ENCODE data around the gene POU2AF1.

Gene POU2AF1

DNA sequence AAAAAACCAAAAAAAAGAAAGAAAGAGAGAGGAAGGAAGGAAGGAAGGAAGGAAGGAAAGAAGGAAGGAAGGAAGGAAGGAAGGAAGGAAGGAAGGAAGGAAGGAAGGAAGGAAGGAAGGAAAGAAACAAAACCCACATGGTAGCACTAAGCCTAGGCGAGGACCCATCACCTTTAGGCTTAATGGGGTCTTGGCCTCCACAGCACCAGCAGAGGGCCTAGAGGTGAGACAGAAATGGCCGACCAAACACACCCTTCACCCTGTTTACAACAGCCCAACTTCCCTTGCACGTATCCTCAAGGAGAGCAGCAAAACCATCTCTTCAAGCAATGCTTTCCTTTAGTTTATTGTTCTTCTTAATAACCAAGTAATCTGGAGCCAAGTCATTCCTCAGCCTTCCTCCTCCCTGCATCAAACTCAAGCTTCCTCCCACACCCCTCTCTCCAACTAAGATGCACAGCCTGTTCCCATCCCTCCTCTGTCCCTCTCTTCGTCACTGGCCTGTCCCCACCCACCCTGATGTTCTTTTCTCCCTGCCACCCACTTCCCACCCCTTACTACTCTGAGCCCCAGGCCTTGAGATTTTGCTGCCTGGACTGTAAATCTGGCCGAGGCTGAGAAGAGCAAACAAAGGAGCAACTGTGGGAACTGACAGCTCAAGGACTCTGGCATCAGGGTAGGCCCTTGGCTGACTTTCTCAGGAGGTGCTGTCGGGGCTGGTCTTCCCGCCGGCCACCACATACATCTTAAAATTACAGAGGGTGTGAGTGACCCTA is 26.0 kb downstream of the POU2AF1 start:
- DNase-seq (ENCODE audit: extremely low spot score, insufficient read length, low read depth) (no peak), FAIRE-seq (no peak)

DNA sequence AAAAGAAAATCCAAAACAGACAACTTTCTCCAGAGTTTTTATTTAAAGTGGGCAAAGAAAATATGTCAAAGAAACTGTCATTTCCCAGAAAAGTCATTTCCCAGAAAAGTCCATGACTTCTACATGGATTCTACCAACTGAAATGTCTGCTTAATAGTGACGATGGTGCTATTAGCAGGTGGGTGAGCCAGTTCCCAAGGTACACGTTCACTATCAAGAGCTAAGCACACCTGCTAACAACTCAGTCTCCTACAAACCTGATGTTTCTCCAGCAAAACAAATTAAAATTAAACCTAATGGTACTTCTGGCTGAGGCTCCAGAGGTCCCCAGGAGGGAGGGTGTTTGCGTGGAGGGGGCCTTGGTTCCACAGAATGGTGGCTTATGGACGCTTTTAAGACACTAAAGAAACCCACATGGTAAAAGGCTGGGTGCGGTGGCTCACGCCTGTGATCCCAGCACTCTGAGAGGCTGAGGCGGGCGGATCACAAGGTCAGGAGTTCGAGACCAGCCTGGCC is 26.8 kb downstream of the POU2AF1 start:
- DNase-seq (ENCODE audit: extremely low spot score, insufficient read length, low read depth) (no peak), FAIRE-seq (no peak)

DNA sequence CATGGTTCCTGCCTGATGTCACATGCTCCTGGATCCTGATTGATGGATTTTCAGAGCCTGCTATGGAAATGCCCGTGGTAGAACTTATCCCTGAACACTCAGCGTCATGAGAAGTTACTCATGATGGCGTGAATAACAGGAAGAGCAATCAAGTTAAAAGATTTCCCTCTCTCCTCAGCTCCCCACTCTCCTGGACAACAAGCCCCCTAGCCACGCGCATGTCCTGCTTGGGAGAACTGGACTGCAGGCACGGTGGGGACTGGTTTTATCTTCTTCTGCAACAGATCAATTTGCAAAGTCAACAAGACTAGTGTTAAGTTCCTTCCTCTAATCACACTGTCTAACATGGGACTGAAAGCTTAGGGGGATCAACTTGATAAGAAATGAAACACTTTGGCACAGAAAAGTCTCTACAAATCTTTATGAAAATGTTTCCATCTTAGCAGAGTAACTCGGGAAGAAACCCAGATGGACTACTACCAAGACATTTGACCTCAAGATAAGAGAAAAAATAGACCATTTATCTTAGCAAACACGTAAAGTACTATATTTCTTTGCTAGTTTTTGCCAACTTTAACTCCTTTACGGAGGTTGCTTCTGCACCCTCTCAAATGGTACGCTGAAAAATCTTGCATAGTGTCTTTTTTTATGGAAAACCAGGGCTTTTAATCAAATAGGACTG is 27.6 kb downstream of the POU2AF1 start:
- DNase-seq (ENCODE audit: extremely low spot score, insufficient read length, low read depth) (no peak), FAIRE-seq (no peak)

DNA sequence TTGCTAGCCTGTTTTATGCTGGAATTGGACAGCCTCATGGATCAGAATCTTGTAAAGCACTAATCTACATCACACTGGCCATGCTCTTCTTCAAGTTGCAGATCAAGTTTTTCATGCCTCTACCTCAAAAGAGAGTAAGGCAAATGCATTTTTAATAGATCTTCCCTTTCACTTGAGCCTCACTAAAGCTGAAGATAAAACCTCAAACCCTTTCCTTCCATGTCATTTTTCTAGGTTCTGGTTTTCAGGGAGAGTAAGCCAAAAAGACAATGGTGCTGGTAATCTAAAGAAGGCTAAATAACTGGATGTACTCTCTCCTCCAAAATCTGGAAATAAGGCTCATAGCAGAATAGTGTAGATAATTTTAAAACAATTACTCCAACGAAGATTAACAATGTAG is 28.3 kb downstream of the POU2AF1 start:
- no peak for DNase-seq (ENCODE audit: extremely low spot score, insufficient read length, low read depth)
- no peak for FAIRE-seq

GRCh38 chr11:111349191-111349695 is 29.8 kb downstream of the POU2AF1 start:
- no peak for DNase-seq (ENCODE audit: extremely low spot score, insufficient read length, low read depth)
- FAIRE-seq, result peak; percentile 62

DNA sequence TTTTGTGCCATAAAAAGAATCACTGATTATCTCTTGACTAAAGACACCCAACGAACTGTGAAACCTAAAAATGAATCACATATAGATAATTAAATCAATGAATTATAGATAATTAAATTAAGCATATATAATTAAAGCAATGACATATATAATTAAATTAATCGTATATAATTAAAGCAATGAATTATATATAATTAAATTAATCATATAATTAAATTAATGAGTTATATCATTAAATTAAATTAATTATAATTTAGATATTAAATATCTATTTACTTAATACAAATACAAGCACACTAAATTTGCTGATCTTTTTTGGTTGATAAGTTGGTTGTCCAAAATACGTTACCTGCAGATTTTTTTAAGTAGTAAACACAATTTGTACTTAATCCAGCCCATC is 30.9 kb downstream of the POU2AF1 start:
- DNase-seq (ENCODE audit: extremely low spot score, insufficient read length, low read depth) (no peak), FAIRE-seq (no peak)

GRCh38 chr11:111347723-111348115 is 31.4 kb downstream of the POU2AF1 start:
- no peak for FAIRE-seq
- no peak for DNase-seq (ENCODE audit: extremely low spot score, insufficient read length, low read depth)

- DNase-seq (ENCODE audit: extremely low spot score, insufficient read length, low read depth) (no peak), FAIRE-seq (no peak)
These were observed 31.9 kb downstream of the POU2AF1 start for GRCh38 chr11:111347002-111347722.

DNA sequence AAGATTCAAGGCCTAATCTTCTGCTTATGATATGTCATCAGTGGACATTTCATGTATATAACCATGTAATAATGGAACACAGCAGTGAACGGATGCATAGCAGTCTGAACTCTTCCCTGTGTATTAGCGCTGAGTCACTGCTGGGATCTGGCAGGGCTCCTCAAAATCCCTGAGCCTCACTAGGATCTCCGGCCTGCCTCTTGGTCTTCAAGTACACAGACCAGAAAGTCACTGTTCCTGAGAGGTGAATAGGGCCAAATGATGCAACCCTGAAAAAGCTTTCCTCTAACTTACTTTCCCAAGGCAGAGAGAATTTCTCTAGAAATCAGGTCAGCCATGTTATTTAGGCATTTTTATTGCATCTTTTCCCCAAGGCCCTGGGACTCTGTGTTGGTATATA is 35.0 kb downstream of the POU2AF1 start:
- DNase-seq (ENCODE audit: extremely low spot score, insufficient read length, low read depth) (no peak), FAIRE-seq (peak; percentile 56)

DNA sequence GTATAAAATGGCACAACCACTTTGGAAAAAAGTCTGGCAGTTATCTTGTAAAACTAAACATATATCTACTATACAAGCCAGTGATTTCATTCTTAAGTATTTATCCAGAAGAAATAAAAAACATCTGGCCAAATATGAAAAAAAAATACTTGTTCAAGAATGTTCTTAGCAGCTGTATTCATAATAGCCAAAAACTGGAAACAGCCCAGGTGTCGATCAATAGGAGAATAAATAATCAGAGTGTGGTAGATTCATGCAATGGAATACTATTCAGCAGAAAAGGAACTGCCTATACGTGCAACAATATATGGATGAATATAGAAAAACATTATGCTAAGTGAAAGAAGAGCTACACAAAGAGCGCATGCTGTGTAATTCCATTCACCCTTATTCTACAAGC is 36.7 kb downstream of the POU2AF1 start:
- DNase-seq (ENCODE audit: extremely low spot score, insufficient read length, low read depth) (no peak), FAIRE-seq (peak; percentile 33)

DNA sequence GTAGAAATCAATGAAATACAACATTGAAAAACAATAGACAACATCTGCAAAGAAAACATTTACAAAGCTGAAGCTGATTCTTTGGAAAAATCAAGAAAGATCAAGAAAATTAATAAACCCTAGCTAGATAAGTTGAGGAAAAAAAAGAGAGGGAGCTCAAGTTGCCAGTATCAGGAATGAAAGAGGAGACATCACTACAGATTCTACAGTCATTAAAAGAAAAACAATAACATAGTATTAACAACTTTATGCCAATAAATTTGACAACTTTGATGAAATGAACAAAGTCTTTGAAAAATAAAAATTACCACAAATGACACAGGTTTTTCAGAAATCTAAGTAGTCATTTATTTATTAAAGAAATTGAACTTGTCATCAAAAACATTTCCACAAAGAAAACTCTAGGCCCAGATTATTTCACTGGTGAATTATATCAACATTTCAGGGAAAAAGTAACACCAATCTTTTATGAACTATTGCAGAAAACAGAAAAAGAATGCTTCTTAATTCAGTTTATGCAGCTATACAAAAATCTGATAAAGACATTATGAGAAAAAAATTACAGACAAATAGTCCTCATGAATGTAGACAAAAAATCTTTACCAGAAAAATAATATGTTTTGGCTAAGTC is 39.2 kb downstream of the POU2AF1 start:
- DNase-seq (ENCODE audit: extremely low spot score, insufficient read length, low read depth) (no peak), FAIRE-seq (no peak)

GRCh38 chr11:111336582-111337256 is 42.4 kb downstream of the POU2AF1 start:
- FAIRE-seq, result no peak
- no peak for DNase-seq (ENCODE audit: extremely low spot score, insufficient read length, low read depth)

DNA sequence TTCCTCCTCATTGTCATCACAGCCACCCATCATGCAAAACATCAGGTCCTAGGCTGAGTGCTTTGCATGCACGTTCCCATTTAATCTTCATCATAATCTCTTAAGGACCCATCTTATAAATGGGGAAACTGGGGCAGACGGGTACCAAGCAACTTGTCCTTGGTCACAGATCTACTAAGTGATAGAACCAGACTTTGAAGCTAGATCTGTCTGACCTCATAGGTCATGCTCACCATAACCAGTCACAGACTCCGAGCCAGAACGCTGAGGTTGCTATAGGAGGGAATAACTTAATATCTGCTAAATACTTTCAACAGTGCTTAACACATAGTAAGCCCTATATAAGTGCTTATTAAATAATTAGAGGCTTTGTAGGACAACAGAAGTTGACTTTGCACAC is 43.0 kb downstream of the POU2AF1 start:
- DNase-seq (ENCODE audit: extremely low spot score, insufficient read length, low read depth) (no peak), FAIRE-seq (no peak)

DNA sequence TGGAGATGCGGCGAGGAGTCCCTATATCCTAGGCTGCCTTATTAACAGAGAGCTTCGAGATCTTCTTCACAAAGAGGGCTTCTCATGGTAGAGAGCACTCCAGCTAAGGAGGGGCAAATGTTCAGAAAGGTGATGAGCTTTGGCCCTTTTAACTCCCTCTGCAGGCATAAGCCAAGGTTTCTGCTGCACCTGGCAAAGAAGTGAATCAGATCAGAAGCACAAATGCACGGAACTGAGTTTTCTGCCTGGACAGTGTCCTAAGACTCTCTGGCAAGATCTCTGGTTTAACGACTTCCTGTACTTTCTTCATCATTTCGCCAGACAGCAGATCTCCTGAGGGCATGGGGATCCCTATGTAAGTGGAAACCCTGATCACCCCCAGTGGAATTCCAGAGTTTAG is 43.5 kb downstream of the POU2AF1 start:
- no peak for FAIRE-seq
- no peak for DNase-seq (ENCODE audit: extremely low spot score, insufficient read length, low read depth)

DNA sequence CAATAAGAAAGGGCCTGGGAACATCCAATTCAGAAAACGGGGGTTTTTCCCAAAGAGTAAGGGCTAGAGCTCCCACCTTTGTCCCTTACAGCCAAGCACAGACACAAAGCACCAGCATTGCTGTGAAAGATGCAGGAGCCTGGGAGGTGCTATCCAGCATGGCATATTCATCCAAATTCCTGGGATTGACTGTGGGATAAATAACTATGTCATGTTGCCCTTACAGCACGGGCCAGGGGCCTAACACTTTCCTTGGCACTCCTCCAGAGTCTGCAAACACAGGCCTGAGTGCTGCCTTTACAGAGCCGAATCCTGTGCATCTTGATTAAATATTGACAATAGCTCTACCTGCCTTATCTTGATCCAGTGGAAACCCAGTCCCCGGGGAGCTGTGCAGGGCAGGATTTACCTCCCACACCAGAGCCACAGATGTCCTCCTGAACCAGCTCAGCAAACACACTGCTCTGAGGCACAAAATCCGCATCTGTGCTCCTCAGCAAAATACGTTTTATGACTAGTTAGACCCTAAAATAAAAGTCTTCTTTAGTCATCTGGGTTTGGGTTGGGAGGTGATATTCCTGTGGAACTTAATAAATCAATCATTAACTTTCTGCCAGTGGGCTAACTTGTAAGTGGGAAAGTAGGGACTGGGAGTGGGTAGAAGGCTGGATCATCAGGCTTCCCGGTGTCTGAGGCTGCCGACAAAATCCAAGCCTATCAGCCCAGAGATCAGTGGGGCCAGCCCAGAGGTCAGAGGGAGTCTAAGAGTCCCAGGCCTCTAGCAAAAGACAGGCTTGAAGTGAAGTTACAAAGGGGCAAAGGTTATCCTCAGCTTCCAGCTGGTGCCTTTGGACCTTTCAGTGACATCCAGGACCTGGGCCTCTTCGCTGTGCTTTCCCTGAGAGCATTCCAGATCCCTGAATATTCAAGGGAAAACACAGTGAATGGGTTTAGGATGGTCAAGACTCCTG is 44.3 kb downstream of the POU2AF1 start:
- no peak for DNase-seq (ENCODE audit: extremely low spot score, insufficient read length, low read depth)
- FAIRE-seq, result no peak

- DNase-seq (ENCODE audit: extremely low spot score, insufficient read length, low read depth) (no peak), FAIRE-seq (no peak)
These were observed 47.2 kb downstream of the POU2AF1 start for GRCh38 chr11:111331711-111332479.

DNA sequence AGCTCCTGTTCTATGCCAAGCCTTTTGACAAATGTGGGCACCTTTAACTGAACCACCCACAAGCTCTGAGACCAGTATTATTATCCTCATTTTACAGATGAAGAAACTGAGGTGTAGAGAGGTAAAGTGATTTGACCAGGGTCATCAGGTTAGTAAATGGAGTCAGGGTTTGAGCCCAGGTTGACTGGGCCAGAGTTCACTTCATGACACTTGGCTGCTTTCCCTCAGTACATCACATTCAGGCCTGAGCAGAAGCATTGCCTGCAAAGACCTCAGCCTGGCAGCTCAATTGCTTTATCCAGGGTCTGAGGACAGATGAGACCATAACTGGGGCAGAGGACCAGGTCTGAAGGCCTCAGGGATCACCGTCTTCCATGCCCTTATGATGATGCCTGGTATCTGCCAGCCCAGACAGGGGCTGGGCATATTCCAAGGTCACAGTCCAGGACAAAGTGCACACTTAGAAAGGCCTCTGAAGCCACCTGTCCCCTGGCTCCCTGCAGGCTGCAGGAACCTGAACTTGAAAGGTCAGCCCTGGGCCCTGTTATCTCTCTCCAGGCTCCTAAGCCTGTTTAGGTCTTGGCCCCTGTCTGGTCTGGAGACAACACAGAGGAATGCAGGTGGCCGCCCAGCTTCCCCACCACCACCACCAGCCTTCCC is 48.7 kb downstream of the POU2AF1 start:
- DNase-seq (ENCODE audit: extremely low spot score, insufficient read length, low read depth) (no peak), FAIRE-seq (no peak)
